CD4-positive, alpha-beta T cell treated with Interleukin-15 for 4 hours (primary cell): Measurements from ENCODE around the gene LILRB4.
"Not testable (repeated sequence)": the region's sequence is repeated elsewhere in the genome, so short reads cannot be mapped to it uniquely, and the experiment has no call there.

Experiments used
- DNase-seq: peaks from one replicate; pipeline ENCODE4 v3.0.0-alpha.2; 2020; ENCODE audit warnings: low spot score

Gene LILRB4

DNA sequence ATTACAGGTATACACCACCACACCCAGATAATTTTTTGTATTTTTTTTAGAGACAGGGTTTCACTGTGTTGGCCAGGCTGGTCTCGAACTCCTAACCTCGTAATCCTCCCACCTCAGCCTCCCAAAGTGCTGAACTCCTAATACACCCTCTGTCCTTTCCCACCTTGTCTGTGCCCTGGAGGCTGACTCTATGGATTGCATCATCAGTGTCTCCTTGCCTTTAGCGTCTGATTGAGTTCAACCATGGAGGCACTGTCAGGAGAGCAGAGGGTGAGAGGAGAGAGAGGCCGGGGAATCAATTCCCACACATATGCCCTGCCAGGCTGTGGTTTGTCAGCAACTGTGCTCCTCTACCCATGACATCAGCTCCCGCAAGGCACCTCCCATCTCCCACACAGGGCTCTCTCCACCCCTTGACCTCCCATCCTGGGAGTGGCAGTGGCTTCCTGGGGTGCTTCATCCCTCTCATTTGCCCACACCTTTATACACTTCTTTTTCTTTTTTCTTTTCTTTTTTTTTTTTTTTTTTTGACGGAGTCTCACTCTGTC, 12.6 kb upstream of the LILRB4 start:
- no peak for DNase-seq

DNA sequence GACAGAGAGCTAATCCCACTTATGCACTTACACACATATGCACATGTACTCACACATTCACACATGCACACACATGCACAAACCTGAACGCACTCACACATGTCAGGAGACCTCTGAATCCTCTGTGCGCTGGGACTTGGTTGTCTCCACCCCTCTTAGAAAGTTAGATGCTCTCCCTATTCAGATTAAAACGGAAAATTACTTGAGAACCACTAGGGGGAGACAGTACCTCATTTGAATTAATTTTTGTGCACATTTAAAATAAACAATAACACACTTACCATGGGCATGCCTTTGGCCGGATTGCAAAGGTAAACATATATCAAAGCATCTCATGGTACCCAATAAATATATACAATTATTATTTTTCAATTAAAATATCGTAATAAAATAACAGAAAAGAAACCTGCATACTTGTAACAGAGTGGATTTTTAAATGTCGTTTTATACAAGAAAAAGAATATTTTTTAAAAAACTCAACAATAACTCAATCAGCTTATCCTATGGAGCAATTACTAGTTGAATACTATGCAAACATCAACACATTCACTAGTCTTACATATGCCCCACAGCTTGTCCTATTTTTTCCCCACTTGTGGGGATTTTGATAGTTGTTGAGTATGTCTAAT, 9.5 kb upstream of the LILRB4 start:
- DNase-seq, result peak; percentile 9

DNA sequence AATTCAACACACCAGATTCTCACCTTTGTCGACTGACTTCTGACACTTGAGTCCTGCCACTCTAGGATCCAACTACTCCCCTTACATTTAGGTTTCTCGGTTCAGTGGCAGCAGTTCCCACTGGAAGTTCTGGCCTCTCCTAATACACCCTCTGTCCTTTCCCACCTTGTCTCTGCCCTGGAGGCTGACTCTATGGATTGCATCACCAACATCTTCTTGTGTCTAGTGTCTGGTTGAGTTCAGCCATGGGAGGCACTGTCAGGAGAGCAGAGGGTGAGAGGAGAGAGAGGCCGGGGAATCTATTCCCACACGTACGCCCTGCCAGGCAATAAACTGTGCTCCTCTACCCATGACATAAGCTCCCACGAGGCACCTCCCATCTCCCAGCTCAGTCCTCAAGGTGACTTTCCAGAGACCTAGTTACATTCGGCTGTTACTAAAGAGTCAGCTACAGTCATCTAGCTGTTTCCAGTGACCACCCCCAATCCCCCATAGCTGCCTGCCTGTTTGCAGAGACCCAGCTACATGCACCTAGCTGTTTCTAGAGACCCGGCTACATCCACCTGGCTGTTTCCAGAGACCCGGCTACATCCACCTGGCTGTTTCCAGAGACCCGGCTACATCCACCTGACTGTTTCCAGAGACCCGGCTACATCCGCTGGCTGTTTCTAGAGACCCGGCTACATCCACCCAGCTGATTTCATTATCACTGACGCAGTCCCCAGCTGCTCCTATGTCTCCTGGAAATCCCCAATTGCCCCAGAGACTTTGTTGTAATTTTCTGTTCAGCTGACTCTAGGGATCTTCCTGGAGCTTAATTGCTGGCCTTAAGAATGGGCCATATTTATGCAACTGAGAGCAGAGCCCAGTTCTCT, 8.1 kb upstream of the LILRB4 start:
- no peak for DNase-seq

DNA sequence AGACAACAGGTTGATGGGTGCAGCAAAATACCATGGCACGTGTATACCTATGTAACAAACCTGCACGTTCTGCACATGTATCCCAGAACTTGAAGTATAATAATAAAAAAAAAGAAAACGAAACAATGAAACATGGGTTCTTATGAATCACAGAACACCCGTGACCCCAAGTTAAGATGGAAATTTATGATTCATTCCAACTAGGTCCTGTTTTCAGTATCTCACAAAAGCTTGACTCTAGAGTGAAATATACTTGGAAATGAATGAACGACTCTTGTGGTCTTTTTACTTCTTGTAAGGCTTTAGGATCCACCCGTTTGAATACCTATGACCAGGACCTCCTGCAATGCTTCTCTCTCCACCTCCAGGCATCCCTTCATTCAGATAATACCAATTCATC, 3.5 kb upstream of the LILRB4 start:
- DNase-seq, result no peak

DNA sequence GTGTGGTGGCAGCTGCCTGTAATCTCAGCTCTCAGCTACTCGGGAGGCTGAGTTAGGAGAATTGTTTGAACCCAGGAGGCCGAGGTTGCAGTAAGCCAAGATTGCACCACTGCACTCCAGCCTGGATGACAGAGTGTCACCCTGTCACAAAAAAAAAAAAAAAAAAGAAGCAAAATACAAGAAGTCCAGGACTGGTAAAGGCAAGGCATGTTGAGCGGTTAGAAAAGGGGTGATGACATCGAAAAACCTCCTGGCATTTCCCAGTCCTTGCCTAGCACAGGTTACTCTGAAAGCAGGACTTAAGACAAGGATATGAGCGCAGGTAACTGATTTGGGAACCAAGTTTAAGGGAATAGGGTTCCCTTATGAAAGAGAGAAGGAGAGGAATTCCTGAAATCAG, 2.5 kb upstream of the LILRB4 start:
- no peak for DNase-seq

DNA sequence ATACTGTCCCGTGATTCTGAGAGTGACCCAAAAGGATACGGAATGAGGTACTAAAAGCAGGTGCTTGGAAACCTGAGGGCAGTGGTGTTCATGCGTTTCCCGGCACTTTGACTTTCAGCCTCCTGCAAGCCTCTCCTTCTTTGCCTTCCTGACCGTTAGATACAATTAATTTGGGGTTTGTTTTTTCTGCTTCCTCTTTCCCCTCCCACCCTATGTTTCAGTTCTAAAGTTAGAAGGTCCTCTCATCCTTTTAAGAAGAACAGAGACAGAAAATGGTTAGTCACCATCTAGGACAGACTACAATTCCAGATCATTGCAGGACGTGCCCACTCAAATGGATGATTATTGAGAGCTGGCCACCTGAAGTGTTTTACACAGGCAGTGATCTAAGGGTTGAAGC, 1.8 kb upstream of the LILRB4 start:
- no peak for DNase-seq

DNA sequence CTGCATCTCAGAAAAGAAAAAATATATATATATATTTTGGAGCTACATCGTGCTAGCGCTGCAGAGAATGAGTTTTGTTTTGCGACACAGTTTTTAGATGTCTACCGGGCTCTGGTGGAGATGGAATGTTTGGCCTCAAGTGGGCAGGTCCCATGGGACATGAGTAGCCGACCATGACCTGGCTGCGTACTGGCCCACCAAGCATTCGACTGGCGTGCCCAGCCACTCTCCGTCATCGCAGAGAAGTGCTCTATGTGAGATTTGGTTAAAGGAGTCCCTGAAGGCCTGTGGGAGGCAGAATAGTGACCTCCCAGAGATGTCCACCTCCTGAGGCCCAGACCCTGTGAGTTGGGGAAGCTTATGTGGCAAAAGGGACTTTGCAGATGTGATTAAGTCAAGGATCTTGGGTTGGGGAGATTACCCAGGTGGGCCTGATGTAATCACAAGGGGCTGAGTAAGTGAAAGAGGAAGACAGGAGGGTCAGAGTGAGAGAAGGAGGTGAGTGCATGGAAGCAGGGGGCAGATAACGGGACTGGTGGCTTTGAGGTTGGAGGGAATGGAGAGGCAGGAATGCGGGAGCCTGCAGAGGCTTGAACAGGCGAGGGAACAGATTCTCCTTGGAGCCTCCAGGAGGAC, 821 bp upstream of the LILRB4 start:
- DNase-seq, result no peak

DNA sequence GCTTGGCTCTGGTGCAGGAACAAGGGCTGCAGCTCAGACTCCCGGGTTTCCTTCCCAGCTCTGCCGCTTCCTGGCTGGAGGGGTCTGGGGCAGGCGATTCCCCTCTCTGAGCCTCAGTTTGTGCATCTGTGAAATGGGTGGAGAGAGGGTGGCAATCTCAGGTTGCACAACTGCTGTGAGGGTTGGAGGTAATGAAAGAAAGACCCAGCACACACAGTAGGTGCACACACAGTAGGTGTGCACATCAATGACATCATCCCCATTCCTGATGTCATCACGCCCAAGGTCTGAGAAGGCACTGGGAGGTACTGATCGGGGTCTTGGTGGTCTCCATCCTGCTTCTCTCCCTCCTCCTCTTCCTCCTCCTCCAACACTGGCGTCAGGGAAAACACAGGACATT, 2.7 kb downstream of the LILRB4 start:
- DNase-seq, result no peak

DNA sequence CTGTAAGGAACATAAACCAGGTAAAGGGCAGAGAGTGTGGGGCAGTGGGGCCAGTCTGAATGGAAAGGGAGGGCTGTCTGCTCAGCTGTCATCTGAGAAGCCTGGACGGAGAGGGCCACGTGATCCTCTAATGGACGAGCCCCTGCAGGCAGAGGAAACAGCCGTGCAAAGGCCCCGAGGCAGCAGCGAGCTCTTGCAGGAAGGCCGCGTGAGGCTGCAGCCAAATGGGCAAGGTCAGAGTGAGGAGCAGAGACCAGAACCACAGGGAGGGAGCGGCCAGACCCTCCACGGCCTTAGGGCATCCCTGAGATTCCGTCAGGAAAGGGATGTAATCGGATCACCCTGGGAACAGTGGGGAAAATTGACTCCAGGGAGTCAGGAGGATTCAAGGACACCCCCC, 4.4 kb downstream of the LILRB4 start:
- DNase-seq, result no peak

DNA sequence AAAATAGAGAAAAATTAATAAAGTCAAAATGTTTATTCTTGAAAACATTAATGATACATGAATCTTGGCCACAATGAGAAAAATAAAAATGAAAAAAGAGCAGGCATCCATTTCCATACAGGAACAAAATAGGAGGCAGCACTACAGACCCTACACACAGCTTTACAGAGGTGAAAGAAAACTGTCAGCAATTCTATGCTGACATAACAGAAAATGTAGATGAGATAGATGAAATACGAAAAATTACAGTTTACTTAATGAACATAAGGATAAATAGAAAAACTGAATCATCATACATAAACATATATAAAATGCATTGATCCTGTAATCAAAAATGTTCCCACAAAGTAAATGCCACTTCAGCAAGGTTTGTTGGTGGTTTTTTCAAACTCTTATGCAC, 5.6 kb downstream of the LILRB4 start:
- no peak for DNase-seq

DNA sequence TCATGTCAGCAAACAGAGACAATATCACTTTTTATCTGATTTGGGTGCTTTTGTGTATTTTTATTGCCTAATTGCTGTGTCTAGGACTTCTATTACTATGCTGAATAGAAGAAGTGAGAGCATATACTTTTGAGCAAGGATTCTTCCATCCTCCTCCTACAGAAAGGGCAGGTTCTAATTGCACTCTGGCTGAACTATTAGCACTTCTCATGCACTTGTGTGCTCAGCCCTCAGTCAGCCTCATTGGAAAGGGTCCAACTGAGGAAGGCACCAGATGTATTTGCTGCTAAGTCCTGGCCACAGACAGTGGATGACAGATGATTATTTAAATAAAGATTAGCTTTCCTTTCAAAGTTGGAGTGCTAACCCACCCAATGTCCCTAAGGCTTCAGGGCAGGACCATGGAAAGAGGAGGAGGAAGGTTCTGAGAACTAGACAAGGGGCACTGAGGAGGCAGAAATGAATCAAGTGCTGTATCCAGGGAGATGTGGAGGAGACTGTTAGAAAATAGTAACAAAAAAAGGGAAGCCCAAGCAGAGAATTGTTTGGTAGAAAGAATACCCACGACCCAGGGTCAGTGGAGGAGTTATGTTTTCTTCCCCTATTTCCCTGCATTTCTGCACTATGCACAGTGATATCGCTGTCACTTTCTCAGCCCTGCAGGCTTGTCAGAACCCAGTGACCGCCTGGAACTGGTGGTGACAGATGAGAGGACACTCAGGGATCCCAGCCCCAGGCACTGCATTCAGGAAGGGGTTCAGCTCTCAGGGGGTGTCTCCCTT, 8.0 kb downstream of the LILRB4 start:
- DNase-seq, result no peak

DNA sequence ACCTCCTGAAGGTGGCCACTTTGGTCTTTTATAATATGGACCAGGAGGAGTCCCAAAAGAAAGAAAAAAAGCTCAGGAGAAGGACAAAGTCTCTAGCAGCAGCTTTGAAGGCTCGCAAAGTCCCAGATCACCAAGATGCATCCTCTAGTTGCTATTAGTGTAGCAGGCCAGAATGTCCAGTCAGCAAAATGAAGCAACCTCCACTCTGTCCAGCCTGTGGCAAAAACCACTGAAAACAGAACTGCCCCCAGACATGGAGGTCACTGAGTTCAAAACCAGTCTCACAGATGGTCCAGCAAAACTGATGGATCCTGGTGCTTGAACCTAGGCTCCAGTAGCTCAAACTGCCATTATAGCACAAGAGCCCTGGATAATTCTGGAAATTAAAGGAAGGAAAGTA, 10.4 kb downstream of the LILRB4 start:
- no peak for DNase-seq

DNA sequence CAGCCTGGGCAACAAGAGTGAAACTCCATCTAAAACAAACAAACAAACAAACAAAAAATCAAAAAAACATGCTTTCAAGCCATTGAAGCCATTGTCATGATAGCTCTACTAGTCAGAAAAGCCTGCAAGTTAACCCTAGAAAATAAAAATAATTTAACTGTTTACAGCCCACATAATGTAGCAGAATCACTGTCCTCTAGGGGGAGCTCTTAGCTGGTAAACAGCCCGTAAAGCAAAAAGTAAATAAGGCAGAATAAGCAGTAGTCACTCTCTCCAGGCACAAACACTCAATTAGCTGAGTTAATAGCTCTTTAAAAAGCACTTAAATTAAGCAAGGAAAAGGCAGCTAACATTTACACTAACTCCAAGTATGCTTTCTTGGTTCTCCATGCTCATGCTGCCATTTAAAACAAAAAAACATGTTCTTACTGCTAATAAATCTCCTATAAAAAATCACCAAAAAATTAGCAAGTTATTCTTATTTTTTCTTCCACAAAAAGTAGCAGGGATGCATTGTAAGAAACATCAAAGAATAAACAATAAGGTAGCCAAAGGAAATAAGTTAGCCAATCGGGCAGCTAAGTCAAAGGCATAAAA, 11.3 kb downstream of the LILRB4 start:
- DNase-seq, result peak; percentile 10

DNA sequence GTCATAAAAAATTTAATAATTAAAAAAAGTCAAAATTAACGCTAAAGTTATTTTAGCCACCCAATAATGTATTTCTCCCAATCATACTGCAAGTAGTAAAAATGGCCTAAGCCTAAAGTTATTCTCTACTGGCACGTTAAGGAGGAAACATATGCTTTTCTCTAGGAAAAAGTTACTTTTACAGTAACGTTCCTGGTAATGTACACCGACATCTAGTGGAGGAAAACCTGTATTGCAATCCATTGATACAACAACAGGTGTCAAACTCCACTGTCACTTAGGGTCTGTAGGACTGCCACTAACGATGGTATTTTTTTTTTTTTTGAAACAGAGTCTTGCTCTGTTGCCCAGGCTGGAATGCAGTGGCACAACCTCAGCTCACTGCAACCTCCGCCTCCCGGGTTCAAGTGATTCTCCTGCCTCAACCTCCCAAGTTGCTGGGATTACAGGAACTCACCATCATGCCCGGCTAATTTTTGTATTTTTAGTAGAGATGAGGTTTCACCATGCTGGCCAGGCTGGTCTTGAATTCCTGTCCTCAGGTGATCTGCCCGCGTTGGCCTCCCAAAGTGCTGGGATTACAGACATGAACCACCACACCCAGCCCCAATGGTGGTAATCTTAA, 13.5 kb downstream of the LILRB4 start:
- DNase-seq, result peak; percentile 50

DNA sequence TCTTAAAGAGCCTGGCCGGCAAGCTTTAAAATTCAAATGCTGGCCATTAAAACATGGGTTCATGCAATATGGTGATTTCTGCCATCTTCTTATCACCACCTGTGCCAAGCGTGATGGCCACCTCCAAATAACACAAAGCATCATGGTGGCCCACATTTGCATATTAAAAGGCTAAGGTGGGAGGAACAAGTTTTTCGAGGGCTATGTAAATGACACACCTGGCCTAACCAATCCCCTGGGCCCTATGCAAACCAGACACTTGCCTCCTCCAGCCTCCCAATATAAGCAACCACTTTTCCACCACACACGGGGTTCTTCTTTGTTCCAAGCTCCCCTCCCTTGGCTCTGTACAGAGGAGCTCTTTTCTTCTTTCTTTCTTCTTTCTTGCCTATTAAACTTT, 14.4 kb downstream of the LILRB4 start:
- DNase-seq, result no peak

DNA sequence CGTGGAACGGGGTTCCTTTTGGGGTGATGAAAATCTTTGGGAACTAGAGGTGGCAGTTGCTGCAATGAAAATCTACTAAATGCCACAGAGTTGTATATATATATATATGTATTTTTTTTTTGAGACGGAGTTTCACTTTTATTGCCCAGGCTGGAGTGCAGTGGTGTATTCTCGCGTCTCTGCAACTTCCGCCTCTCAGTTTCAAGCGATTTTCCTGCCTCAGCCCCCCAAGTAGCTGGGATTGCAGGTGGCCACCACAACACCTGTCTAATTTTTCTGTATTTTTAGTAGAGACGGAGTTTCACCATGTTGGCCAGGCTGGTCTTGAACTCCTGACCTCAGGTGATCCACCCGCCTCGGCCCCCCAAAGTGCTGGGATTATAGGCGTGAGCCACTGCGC, 18.8 kb downstream of the LILRB4 start:
- DNase-seq, result not testable (repeated sequence)

DNA sequence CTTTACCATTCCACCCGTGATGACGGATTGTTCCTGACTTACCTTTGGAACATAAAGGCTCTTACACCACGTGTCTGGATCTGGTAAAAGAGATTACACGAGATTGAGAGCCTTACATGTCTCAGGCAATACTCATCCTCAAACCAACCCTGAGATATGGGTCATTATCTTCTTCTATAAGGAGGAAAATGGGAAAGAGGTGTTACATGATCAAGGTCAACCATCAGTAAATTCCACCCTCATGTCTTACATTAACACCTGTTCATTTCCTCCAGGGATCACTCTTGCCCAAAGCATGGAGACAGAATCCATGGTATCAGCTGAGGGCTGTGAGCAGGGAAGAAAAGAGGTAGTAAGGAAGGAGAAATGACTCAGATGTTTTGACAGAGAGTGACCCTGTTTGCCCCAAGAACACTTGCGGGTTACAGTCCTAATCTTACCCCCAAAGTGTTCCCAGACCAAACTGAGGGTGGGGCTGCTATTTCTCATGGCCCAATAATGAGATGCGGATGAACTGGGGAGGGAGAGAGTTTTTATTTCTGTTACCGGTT, 19.6 kb downstream of the LILRB4 start:
- DNase-seq, result no peak

DNA sequence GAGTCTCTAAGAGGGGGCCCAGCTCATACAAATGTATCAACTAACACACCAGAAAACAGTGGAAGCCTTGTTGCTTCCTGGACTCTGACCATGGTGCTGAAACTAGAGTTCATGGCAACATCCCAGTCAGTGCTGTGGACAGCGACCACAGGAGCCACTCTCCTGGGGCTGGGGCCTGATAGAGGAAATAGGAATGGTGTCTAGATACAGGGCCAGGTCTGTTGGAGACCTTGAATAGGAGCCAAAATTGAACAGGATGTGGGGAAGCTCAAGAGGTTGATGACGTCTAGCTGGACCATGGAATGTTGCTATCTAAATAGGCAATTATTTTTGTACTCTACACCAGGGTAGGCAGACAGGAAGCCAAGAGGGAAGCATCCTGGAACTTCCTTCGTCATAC, 21.7 kb downstream of the LILRB4 start:
- no peak for DNase-seq

DNA sequence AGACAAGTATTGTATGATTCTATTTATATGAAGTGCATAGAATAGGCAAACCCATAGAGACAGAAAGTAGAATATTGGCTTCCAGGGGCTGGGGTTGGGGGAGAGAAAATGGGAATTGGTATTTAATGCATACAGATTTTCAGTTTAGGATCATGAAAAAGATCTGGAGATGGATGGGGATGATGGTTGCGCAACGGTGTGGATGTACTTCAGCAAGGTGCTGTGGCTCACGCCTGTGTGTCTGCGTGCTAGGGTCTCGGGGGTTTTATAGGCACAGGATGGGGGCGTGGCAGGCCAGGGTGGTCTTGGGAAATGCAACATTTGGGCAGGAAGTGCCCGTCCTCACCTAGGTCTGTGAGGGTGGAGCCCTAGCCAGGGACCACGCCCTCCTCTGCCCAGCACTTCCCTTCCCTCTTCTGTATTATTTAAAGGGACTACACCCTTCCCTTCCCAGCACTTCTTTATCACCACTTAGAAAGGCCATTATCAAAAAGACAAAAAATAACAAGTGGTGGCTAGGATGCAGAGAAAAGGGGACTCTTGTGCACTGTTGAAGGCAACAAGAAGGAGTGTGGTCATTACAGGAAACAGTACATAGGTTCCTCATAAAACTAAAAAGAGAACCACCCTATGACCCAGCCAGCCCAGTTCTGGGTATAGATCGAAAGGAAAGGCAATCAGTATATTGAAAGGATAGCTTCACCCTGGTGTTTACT, 29.0 kb downstream of the LILRB4 start:
- no peak for DNase-seq

DNA sequence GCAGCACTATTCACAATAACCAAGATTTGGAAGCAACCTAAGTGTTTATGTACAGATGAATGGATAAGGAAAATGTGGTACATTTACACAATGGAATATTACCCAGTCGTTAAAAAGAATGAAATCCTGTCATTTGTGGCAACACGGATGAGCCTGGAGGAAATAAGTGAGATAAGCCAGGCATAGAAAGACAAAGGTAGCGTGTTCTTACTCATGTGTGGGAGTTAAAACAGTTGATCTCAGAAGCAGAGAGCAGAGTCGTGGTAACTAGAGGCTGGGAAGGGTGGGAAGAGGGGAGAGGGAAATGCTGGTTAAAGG, 29.5 kb downstream of the LILRB4 start:
- DNase-seq, result no peak

DNA sequence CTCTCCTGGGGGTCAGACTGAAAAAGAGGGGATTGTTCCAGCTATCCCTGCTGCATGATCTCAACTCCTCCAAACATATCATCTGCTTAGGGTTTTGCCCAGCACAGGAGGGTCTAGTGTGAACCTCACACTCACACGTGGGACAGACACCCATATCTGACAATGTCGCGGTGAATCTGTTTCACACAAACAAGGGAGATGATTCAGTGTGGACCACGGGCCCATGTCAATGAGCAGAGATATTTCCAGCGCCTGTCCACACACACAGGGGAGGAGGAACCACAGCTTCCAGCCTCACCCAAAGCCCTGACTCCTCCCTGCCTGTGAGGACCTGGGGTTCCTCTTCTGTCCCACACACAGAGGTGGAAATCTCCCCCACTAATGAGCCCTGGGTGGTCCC, 31.9 kb downstream of the LILRB4 start:
- DNase-seq, result no peak
